ENCODE data around the gene BOC.

The BOC gene

DNA sequence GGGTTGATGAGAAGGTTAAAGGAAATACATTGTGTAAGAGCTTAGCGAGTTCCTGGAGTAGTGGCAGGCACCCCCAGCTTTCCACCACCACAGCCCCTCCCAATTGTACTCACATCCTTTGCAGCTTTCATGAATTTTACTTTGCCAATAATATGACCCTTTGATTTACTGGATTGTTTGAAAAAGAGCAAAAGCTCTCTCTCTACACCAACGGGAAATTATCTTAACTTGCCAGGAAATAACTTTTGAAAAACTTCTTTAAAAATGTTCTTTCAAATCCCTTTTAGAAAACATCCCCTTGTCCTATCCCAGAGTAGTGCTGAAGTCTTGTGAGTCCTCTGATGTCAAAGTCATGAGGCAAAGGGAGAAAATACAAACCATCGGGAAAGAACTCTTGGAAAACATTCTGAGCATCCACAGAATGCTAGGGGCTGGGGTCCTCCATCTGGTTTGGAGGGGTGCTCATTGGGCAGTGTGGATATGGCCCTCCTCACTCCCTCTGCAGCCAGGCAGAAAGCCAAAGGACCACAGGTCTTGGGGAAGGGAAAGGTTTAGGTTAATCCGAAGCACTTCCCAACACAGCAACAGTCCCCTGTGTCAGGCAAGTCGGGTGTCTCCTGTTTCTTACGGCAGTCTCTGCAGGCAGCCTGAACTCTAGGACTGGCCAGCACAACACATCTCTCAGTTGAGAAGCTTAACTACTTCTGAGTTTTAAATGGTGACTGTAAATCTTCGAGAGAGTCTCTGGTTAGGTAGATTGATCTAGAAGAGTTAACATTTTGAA lies 36.5 kb downstream of the BOC start:
- TF ChIP-seq, protein P1, sequence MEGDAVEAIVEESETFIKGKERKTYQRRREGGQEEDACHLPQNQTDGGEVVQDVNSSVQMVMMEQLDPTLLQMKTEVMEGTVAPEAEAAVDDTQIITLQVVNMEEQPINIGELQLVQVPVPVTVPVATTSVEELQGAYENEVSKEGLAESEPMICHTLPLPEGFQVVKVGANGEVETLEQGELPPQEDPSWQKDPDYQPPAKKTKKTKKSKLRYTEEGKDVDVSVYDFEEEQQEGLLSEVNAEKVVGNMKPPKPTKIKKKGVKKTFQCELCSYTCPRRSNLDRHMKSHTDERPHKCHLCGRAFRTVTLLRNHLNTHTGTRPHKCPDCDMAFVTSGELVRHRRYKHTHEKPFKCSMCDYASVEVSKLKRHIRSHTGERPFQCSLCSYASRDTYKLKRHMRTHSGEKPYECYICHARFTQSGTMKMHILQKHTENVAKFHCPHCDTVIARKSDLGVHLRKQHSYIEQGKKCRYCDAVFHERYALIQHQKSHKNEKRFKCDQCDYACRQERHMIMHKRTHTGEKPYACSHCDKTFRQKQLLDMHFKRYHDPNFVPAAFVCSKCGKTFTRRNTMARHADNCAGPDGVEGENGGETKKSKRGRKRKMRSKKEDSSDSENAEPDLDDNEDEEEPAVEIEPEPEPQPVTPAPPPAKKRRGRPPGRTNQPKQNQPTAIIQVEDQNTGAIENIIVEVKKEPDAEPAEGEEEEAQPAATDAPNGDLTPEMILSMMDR (IDR thresholded peaks at IDR 0.05; ENCODE audit: low read length, missing control alignments) = no peak
- no peak overlapping the region for H3K4me3 ChIP-seq (replicated peaks; ENCODE audit: low read depth, low read length)
- peak; percentile 25 for DNase-seq (ENCODE audit: low read depth)

DNA sequence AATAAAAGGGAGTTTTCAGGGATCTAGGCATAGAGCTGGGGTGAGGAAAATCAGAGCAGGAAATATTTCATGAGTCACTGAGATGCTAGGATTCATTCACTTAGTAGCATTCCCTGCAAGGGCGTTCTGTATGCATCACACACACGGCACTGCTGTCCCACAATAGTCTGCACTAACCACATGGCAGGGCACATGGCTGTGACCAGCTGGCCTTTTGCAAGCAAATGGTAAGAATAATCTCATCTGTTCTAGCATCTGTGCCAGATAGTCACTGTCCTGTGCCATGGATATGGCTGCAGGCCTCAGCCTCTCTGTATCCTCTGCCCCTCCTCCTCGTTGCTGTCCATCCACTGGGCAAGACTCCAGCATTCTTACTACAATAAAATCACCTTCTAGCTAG lies 37.8 kb downstream of the BOC start:
- TF ChIP-seq, protein P1 (IDR thresholded peaks at IDR 0.05; ENCODE audit: low read length, missing control alignments) = no peak
- no peak overlapping the region for H3K4me3 ChIP-seq (replicated peaks; ENCODE audit: low read depth, low read length)
- peak; percentile 76 for DNase-seq (ENCODE audit: low read depth)

- DNase-seq (ENCODE audit: low read depth) = no peak
- TF ChIP-seq, protein P1 (IDR thresholded peaks at IDR 0.05; ENCODE audit: low read length, missing control alignments) = no peak
- no peak overlapping the region for H3K4me3 ChIP-seq (replicated peaks; ENCODE audit: low read depth, low read length)
These were observed 38.2 kb downstream of the BOC start for GRCh38 chr3:113249601-113250000.

GRCh38 chr3:113250566-113250965 lies 39.2 kb downstream of the BOC start:
- TF ChIP-seq, protein P1 (IDR thresholded peaks at IDR 0.05; ENCODE audit: low read length, missing control alignments) = no peak
- no peak overlapping the region for H3K4me3 ChIP-seq (replicated peaks; ENCODE audit: low read depth, low read length)
- DNase-seq (ENCODE audit: low read depth) = no peak

- TF ChIP-seq, protein P1 (IDR thresholded peaks at IDR 0.05; ENCODE audit: low read length, missing control alignments) = no peak
- H3K4me3 ChIP-seq (replicated peaks; ENCODE audit: low read depth, low read length) = no peak overlapping the region
- DNase-seq (ENCODE audit: low read depth) = no peak
These were observed 40.5 kb downstream of the BOC start for GRCh38 chr3:113251817-113252216.

- TF ChIP-seq, protein P1 (IDR thresholded peaks at IDR 0.05; ENCODE audit: low read length, missing control alignments) = no peak
- no peak for DNase-seq (ENCODE audit: low read depth)
- no peak overlapping the region for H3K4me3 ChIP-seq (replicated peaks; ENCODE audit: low read depth, low read length)
These were observed 41.2 kb downstream of the BOC start for GRCh38 chr3:113252553-113252952.

GRCh38 chr3:113253702-113254101 lies 42.3 kb downstream of the BOC start:
- TF ChIP-seq, protein P1 (IDR thresholded peaks at IDR 0.05; ENCODE audit: low read length, missing control alignments) = no peak
- no peak for DNase-seq (ENCODE audit: low read depth)
- no peak overlapping the region for H3K4me3 ChIP-seq (replicated peaks; ENCODE audit: low read depth, low read length)

Measured in fibroblast of pulmonary artery (primary cell).